Measurements from ENCODE around the gene ERGIC3.

The ERGIC3 gene

GRCh38 chr20:35586751-35587425 is 45.0 kb downstream of the ERGIC3 start:
- in situ Hi-C loops (cut with MboI; ENCODE audit: low pct_unique_long_range_greater_than_20kb, low sequenced_read_pairs) = no loop called here
- DNase-seq = no peak

DNA sequence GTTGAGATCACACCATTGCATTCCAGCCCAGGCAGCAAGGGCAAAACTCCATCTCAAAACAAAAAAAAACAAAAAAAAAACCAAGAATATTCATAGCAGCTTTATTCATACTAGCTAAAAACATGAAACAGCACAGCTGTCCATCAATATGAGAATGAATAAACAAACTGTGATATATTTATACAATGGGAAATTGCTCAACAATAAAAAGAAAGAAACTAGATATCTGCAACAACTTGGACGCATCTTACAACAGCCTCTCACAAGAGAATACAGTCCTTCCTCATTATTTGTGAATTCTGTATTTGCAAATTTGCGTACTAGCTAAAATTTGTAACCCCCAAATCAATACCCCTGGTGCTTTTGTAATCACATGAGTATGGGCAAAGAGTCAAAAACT is 45.6 kb downstream of the ERGIC3 start:
- DNase-seq = no peak
- in situ Hi-C loops (cut with MboI; ENCODE audit: low pct_unique_long_range_greater_than_20kb, low sequenced_read_pairs) = no loop called here

DNA sequence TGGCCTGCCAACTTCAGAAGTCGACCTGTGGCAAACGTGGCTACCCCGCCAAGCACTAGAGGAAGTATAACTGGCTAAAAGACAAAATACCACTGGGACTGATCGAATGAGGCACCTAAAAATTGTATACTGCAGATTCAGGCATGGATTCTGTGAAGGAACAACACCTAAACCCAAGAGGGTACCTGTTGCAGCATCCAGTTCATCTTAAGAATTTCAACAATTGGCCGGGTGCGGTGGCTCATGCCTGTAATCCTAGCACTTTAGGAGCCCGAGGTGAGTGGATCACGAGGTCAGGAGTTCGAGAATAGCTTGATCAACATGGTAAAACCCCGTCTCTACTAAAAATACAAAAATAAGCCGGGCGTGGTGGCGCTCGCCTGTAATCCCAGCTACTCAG is 46.5 kb downstream of the ERGIC3 start:
- no peak for DNase-seq
- in situ Hi-C loops (cut with MboI; ENCODE audit: low pct_unique_long_range_greater_than_20kb, low sequenced_read_pairs) = no loop called here

GRCh38 chr20:35592339-35592974 is 50.6 kb downstream of the ERGIC3 start:
- in situ Hi-C loops (cut with MboI; ENCODE audit: low pct_unique_long_range_greater_than_20kb, low sequenced_read_pairs) = no loop called here
- no peak for DNase-seq

GRCh38 chr20:35595456-35595855 is 53.6 kb downstream of the ERGIC3 start:
- in situ Hi-C loops (cut with MboI; ENCODE audit: low pct_unique_long_range_greater_than_20kb, low sequenced_read_pairs) = no loop called here
- DNase-seq = no peak

- no peak for DNase-seq
- in situ Hi-C loops (cut with MboI; ENCODE audit: low pct_unique_long_range_greater_than_20kb, low sequenced_read_pairs) = no loop called here
These were observed 54.0 kb downstream of the ERGIC3 start for GRCh38 chr20:35595901-35596300.

DNA sequence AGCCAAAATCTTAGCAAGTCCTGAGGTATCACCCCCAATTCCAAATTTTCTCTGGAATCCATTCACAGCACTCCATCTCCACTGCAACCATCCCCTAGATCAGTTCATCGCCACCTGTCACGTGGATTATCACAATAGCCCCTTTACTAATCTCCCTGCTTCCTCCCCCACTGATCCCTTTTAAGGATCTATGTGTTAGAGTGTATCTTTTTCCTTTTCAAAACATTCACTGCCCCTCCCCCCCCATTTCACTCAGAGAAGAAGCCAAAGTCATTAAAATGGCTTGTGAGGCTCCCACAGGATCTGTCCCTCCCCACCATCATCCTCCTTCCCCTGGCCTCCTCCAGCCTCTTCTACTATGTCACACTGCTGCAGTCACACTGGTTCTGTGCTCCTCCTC is 55.3 kb downstream of the ERGIC3 start:
- DNase-seq = no peak
- in situ Hi-C loops (cut with MboI; ENCODE audit: low pct_unique_long_range_greater_than_20kb, low sequenced_read_pairs) = no loop called here

GRCh38 chr20:35598476-35598875 is 56.6 kb downstream of the ERGIC3 start:
- in situ Hi-C loops (cut with MboI; ENCODE audit: low pct_unique_long_range_greater_than_20kb, low sequenced_read_pairs) = no loop called here
- no peak for DNase-seq

GRCh38 chr20:35598899-35599775 is 57.3 kb downstream of the ERGIC3 start:
- in situ Hi-C loops (cut with MboI; ENCODE audit: low pct_unique_long_range_greater_than_20kb, low sequenced_read_pairs) = no loop called here
- no peak for DNase-seq

- DNase-seq = no peak
- in situ Hi-C loops (cut with MboI; ENCODE audit: low pct_unique_long_range_greater_than_20kb, low sequenced_read_pairs) = no loop called here
These were observed 57.9 kb downstream of the ERGIC3 start for GRCh38 chr20:35599776-35600120.

GRCh38 chr20:35600176-35600992 is 58.5 kb downstream of the ERGIC3 start:
- no peak for DNase-seq
- in situ Hi-C loops (cut with MboI; ENCODE audit: low pct_unique_long_range_greater_than_20kb, low sequenced_read_pairs) = no loop called here

- in situ Hi-C loops (cut with MboI; ENCODE audit: low pct_unique_long_range_greater_than_20kb, low sequenced_read_pairs) = no loop called here
- DNase-seq = peak; percentile 74
These were observed 59.4 kb downstream of the ERGIC3 start for GRCh38 chr20:35600993-35601973.

DNA sequence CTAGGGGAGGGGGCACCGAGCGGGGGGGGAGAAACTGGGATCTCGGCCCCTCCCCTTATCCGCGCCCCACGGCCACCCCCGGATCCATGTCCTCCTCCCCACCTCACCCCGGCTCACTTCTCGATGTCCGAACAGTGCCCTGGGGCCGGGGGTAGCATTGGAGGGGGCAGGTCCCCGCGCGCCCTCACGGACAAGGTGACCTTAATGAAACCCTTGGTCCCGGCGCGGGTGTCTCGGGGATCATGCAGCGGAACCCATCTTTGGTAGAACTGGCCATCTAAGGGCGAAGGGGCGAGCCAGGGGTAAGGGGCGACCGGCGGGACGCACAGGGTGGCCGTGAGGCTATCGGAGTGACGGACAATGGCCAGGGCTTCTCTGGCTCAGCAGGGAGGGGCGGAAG is 60.1 kb downstream of the ERGIC3 start:
- no peak for DNase-seq
- in situ Hi-C loops (cut with MboI; ENCODE audit: low pct_unique_long_range_greater_than_20kb, low sequenced_read_pairs) = no loop called here

GRCh38 chr20:35602851-35603495 is 61.1 kb downstream of the ERGIC3 start:
- in situ Hi-C loops (cut with MboI; ENCODE audit: low pct_unique_long_range_greater_than_20kb, low sequenced_read_pairs) = no loop called here
- no peak for DNase-seq

DNA sequence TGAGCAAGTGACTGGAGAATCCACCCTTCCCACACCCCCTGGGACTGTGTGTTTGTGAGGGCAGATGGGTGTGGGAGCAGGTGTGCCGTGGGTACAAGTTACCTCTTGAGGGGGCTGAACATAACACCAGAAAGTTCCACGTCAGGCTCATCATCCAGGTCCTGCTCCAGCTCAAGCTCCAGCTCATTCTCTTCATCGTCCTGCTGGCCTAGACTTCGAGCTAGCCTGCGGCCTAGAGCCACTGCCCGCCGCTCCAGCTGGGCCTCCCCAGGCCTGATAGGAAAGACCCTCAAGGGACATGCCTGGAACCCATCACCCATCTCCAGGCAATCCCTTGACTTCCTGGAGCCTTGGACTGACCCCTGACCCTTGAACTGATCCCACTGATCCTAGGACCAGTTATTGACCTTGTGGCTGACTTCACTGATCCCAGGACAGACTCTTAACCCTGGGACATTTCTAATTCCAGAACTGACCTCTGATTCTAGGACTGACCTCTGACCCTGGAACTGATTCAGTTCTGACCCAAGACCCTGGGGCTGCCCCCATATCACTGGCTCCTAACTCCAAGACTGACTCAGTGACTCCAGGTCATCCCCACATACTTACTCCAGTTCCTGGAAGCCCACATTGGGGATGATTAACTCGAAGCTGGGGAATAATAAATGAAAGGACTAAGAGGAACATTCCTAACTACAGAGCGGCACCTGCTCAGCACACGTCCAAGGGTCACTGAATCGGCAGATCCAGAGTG is 62.0 kb downstream of the ERGIC3 start:
- in situ Hi-C loops (cut with MboI; ENCODE audit: low pct_unique_long_range_greater_than_20kb, low sequenced_read_pairs) = no loop called here
- no peak for DNase-seq

DNA sequence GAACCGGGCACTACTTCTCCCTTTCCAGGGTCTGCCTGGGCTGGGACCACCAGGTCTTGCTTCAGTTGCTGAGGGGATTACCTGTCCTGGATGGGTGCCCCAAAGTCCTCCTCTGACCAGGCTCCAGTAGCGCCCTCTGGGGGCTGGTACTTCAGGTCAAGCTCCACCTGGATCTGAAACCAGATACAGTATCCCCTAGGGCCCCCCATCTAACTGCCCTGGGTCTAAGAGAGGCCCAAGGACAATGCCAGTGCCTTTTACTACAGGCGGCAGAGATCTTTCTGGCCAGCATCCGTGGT is 62.5 kb downstream of the ERGIC3 start:
- DNase-seq = peak; percentile 14
- in situ Hi-C loops (cut with MboI; ENCODE audit: low pct_unique_long_range_greater_than_20kb, low sequenced_read_pairs) = no loop called here

GRCh38 chr20:35606127-35606526 is 64.2 kb downstream of the ERGIC3 start:
- DNase-seq = no peak
- in situ Hi-C loops (cut with MboI; ENCODE audit: low pct_unique_long_range_greater_than_20kb, low sequenced_read_pairs) = no loop called here

Measured in KBM-7 (cell line).